MCF 10A (cell line): ENCODE measurements around the gene ARVCF. TPM values are rescaled to one million over a fixed set of nuclear protein-coding genes. Genes with fewer than 3 reads are reported as not detected.

ENCODE experiments used
- BruUV-seq: library from RNA; stranded (reverse); fragments of 400-500 nt; replicated peaks from 2 replicates; lab custom pipeline; 2021; lab: Mats Ljungman, UMichigan
- CTCF ChIA-PET: fragments of 300-600 bp; sonication (Branson Sonifier 250); formaldehyde crosslinking; extraction: SDS; loops from one replicate; lab custom pipeline; 2021; ENCODE audit warnings: antibody characterized with exemption, inconsistent platforms; lab: Yijun Ruan, JAX
- POLR2A ChIA-PET: fragments of 300-600, 350-650 bp; sonication (Branson Sonifier 250); formaldehyde crosslinking; extraction: SDS; loops from one replicate; lab custom pipeline; 2020; ENCODE audit warnings: antibody characterized with exemption, inconsistent platforms; lab: Yijun Ruan, JAX
- DNase-seq: peaks from one replicate; pipeline ENCODE4 v3.0.0-alpha.2; 2018; ENCODE audit not compliant: unreplicated experiment
- H3K27ac Mint-ChIP-seq: one replicate; pipeline ENCODE4 v1.8.0; 2022; ENCODE audit warnings: mild to moderate bottlenecking, low read depth, mixed read lengths; ENCODE audit not compliant: unreplicated experiment
- H3K27me3 Mint-ChIP-seq: one replicate; pipeline ENCODE4 v1.8.0; 2022; ENCODE audit warnings: mixed read lengths; ENCODE audit not compliant: insufficient read depth, unreplicated experiment
- H3K36me3 Mint-ChIP-seq: one replicate; pipeline ENCODE4 v1.8.0; 2022; ENCODE audit warnings: mild to moderate bottlenecking, moderate library complexity, mixed read lengths; ENCODE audit not compliant: insufficient read depth, unreplicated experiment
- H3K4me1 Mint-ChIP-seq: one replicate; pipeline ENCODE4 v1.8.0; 2022; ENCODE audit warnings: mixed read lengths; ENCODE audit not compliant: insufficient read depth, unreplicated experiment
- H3K4me3 Mint-ChIP-seq: one replicate; pipeline ENCODE4 v1.8.0; 2022; ENCODE audit warnings: mild to moderate bottlenecking, moderate library complexity, mixed read lengths; ENCODE audit not compliant: unreplicated experiment
- H3K9me3 Mint-ChIP-seq: one replicate; pipeline ENCODE4 v1.8.0; 2022; ENCODE audit warnings: mixed read lengths; ENCODE audit not compliant: unreplicated experiment
- intact Hi-C: fragments of 100-400 bp; cut with micrococcal nuclease; formaldehyde crosslinking; loops from 2 replicates; pipeline ENCODE4 v1.14.1; 2022
- total RNA-seq: library from RNA; stranded (reverse); gene quantifications from 2 replicates; pipeline ENCODE4 v1.2.3, GENCODE V29; 2022
- TF ChIP-seq, protein P1 (sequence below): fragments of 200-600 bp; IDR thresholded peaks from one replicate; pipeline ENCODE4 v1.8.0; 2022; ENCODE audit warnings: antibody characterized with exemption, mild to moderate bottlenecking; ENCODE audit not compliant: unreplicated experiment

ARVCF gene
- total RNA-seq, 1 experiment from 2014 or later, result 7.5 TPM

DNA sequence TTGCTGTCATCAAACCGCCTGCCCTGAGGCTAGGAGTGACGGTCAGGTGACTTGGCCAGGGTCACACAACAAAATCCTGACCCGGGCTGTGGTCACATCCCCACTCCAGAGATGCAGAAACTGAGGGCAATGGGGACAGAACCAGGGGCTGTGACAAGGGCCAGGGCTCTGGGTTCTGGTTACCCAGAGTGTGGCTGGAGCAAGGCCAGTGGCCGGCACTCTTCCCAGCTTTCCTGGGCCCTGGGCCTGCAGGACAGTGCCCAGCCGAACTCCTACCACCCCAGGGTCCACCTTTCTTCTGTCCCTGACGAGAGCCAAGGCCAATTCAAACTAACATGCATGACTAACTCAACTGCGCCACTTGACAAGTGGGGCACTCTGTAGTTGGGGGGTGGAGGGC lies 35.9 kb downstream of the ARVCF start:
- no peak for DNase-seq
- Mint-ChIP-seq H3K4me1 (peaks cover 10% of the 10 kb centered on the region), H3K36me3 (no peaks in the 10 kb centered on the region), H3K27ac (no peak overlapping the region), H3K9me3 (no peaks in the 10 kb centered on the region), H3K27me3 (no peaks in the 10 kb centered on the region), H3K4me3 (no peak overlapping the region)
- ChIA-PET CTCF (interaction anchor here (0.6 kb wide), 1 partner anchor 14 kb away, joined by 3 read pairs; no protein-coding TSS in a partner anchor), POLR2A (no interaction called here)
- BruUV-seq, result no TSS peak
- TF ChIP-seq, protein P1, sequence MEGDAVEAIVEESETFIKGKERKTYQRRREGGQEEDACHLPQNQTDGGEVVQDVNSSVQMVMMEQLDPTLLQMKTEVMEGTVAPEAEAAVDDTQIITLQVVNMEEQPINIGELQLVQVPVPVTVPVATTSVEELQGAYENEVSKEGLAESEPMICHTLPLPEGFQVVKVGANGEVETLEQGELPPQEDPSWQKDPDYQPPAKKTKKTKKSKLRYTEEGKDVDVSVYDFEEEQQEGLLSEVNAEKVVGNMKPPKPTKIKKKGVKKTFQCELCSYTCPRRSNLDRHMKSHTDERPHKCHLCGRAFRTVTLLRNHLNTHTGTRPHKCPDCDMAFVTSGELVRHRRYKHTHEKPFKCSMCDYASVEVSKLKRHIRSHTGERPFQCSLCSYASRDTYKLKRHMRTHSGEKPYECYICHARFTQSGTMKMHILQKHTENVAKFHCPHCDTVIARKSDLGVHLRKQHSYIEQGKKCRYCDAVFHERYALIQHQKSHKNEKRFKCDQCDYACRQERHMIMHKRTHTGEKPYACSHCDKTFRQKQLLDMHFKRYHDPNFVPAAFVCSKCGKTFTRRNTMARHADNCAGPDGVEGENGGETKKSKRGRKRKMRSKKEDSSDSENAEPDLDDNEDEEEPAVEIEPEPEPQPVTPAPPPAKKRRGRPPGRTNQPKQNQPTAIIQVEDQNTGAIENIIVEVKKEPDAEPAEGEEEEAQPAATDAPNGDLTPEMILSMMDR, result no peak
- intact Hi-C loops, result no loop called here

DNA sequence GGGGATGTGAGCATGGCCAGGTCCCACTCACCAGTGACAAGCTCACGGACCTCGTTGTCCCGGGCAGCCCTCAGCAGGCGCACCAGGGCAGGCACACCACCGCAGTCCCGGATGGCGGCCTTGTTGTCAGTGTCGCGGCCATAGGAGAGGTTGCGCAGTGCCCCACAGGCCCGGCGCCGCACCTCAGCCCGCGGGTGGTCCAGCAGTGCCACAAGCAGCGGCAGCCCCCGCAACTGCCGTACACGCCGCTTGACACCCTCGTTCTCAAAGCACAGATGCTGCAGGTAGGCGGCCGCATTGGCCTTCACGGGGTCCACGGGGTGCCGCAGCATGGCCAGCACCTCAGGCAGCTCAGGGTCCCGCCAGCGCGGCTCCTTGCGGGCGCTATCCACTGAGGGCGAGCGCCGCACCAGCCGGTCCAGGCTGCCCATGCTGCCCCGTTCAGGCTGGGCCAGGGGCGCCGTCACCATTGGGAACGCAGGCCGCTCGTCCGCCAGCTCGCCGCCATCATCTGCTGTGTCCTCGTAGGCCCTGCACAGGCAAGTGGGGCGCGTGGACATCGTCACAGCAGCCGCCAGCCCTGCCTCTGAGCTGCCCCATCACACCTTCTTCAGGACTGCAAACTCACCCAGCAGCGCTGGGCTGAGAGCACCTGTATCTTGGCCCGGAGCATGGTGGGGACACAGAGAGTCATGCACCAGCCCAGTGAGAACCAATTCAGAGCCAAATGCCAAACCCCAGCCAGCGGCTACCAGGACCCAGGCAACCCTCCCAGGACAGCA lies 36.7 kb downstream of the ARVCF start:
- H3K9me3 Mint-ChIP-seq, result no peaks in the 10 kb centered on the region
- BruUV-seq, result no TSS peak
- H3K4me1 Mint-ChIP-seq, result peaks cover 13% of the 10 kb centered on the region
- H3K27ac Mint-ChIP-seq, result no peak overlapping the region
- no peak overlapping the region for H3K4me3 Mint-ChIP-seq
- ChIA-PET POLR2A (interaction anchor here (0.7 kb wide), 1 partner anchor 37 kb away, joined by 4 read pairs; no protein-coding TSS in a partner anchor), CTCF (no interaction called here)
- no peaks in the 10 kb centered on the region for H3K27me3 Mint-ChIP-seq
- H3K36me3 Mint-ChIP-seq, result no peaks in the 10 kb centered on the region
- DNase-seq, result no peak
- TF ChIP-seq, protein P1, result no peak
- intact Hi-C loops, result loop anchor here (10.0 kb wide), 1 partner anchor 135 kb away; the partner anchor contains the start of genes RANBP1 and TRMT2A

DNA sequence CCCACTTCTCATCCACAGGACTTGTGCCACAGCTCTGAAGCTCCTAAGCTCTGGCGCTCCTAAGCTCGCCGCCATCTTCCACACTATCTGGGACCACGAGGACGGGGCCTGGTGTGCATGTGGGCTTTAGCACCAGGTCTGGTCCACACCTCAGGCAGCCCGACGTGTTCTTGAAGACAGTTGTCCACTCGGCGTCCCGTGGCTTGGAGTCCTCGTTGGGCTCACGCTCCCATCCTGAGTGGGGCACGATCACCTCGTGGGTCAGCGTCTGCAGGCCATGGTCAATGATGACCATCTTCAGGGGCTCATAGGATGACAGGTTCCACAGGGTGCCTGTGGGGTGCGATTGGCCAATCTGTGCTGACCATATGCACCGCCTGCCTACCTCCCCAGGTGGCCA lies 37.9 kb downstream of the ARVCF start:
- Mint-ChIP-seq H3K27me3 (no peaks in the 10 kb centered on the region), H3K27ac (no peak overlapping the region), H3K36me3 (peaks cover 3% of the 10 kb centered on the region), H3K9me3 (no peaks in the 10 kb centered on the region), H3K4me1 (peaks cover 7% of the 10 kb centered on the region), H3K4me3 (no peak overlapping the region)
- BruUV-seq, result no TSS peak
- POLR2A ChIA-PET, result interaction anchor here (0.6 kb wide), 1 partner anchor 60 kb away, joined by 3 read pairs; no protein-coding TSS in a partner anchor
- DNase-seq, result no peak
- intact Hi-C loops, result loop anchor here (10.0 kb wide), 1 partner anchor 136 kb away; the partner anchor contains the start of genes RANBP1 and TRMT2A
- CTCF ChIA-PET, result interaction anchor here (0.9 to 1.2 kb wide), 2 partner anchors 34 to 247 kb away, joined by 3 read pairs; no protein-coding TSS in a partner anchor
- TF ChIP-seq, protein P1, result no peak
